ENCODE measurements around the gene MEI4.

Gene MEI4

DNA sequence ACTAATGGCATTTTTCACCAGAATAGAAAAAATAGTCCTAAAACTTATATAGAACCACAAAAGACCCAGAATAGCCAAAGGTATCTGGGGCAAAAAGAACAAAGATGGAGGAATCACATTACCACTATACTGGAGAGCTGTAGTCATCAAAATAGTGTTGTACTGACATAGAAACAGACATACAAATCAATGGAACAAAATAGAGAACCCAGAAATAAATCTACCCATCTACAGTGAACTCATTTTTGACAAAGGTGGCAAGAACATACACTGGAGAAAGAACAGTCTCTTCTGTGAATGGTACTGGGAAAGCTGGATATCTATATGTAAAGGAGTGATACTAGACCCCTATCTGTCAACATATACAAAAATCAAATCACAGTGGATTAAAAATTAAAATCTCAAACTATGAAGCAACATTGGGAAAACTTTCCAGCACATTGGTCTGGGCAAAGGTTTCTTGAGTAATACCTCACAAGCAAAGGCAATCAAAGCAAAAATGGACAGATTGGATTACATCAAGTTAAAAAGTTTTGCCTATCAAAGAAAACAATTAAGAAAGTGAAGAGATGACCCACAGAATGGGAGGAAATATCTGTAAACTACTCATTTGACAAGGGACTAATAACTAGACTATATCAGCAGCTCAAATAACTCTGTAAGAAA is 120.5 kb downstream of the MEI4 start:
- no peak for DNase-seq (ENCODE audit: low read depth)
- TF ChIP-seq, protein P1, sequence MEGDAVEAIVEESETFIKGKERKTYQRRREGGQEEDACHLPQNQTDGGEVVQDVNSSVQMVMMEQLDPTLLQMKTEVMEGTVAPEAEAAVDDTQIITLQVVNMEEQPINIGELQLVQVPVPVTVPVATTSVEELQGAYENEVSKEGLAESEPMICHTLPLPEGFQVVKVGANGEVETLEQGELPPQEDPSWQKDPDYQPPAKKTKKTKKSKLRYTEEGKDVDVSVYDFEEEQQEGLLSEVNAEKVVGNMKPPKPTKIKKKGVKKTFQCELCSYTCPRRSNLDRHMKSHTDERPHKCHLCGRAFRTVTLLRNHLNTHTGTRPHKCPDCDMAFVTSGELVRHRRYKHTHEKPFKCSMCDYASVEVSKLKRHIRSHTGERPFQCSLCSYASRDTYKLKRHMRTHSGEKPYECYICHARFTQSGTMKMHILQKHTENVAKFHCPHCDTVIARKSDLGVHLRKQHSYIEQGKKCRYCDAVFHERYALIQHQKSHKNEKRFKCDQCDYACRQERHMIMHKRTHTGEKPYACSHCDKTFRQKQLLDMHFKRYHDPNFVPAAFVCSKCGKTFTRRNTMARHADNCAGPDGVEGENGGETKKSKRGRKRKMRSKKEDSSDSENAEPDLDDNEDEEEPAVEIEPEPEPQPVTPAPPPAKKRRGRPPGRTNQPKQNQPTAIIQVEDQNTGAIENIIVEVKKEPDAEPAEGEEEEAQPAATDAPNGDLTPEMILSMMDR (IDR thresholded peaks at IDR 0.05; ENCODE audit: control insufficient read depth, extremely low read depth, insufficient read depth) = no peak
- H3K4me3 ChIP-seq (ENCODE audit: low read depth, low read length) = no peak overlapping the region

DNA sequence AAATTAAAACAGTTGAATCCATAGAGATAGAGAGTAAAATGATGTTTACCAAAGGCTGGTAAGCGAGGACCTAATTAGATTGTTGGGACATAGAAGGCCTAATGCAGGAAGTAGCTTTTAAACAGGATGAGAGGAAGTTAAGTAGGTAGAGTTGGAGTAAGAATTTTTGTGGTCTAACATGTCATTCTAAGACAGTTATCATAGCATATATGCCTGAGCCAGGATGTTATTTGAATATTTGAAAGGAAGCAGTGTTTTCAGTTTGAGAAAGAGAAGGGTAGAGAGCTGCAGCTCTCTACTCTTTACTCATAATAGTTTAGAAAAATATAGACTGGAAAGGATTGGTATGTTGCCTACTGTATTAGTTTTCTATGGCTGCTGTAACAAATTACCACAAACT is 121.6 kb downstream of the MEI4 start:
- TF ChIP-seq, protein P1 (IDR thresholded peaks at IDR 0.05; ENCODE audit: control insufficient read depth, extremely low read depth, insufficient read depth) = no peak
- no peak overlapping the region for H3K4me3 ChIP-seq (ENCODE audit: low read depth, low read length)
- no peak for DNase-seq (ENCODE audit: low read depth)

DNA sequence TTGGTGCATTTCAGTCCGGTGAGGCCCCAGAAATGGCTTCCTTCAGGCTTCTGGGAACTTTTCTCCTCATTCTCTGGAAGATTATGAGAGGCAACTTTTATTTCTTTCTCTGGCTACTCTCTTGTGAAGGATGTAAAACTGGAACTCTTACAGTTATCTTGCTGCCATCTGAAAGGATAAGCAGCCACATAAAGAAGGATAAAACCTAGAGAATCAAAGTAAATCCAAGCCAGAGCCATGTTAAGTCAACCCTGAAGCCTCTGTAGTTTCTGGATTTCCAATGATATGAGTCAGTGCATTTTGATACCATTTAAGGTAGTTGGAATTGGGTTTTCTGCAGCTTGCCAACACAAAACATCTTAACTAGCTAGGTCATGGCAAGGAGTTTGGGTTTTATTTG is 123.6 kb downstream of the MEI4 start:
- TF ChIP-seq, protein P1 (IDR thresholded peaks at IDR 0.05; ENCODE audit: control insufficient read depth, extremely low read depth, insufficient read depth) = no peak
- no peak overlapping the region for H3K4me3 ChIP-seq (ENCODE audit: low read depth, low read length)
- no peak for DNase-seq (ENCODE audit: low read depth)

DNA sequence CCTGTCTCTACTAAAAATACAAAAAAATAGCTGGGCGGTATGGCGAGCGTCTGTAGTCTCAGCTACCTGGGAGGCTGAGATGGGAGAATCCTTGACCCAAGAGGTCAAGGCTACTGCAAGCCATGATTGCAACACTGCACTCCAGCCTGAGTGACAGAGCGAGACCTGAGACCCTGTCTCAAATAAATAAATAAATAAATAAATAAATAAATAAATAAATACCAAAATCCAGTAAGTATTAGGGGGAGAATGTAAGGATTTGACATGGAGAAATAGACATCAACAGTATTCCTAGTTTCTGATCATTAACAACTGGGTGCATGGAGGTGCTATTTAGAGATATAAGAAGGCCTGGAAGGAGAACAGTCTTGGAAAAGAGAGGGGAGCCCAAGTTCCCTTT is 125.7 kb downstream of the MEI4 start:
- no peak overlapping the region for H3K4me3 ChIP-seq (ENCODE audit: low read depth, low read length)
- TF ChIP-seq, protein P1 (IDR thresholded peaks at IDR 0.05; ENCODE audit: control insufficient read depth, extremely low read depth, insufficient read depth) = no peak
- no peak for DNase-seq (ENCODE audit: low read depth)

DNA sequence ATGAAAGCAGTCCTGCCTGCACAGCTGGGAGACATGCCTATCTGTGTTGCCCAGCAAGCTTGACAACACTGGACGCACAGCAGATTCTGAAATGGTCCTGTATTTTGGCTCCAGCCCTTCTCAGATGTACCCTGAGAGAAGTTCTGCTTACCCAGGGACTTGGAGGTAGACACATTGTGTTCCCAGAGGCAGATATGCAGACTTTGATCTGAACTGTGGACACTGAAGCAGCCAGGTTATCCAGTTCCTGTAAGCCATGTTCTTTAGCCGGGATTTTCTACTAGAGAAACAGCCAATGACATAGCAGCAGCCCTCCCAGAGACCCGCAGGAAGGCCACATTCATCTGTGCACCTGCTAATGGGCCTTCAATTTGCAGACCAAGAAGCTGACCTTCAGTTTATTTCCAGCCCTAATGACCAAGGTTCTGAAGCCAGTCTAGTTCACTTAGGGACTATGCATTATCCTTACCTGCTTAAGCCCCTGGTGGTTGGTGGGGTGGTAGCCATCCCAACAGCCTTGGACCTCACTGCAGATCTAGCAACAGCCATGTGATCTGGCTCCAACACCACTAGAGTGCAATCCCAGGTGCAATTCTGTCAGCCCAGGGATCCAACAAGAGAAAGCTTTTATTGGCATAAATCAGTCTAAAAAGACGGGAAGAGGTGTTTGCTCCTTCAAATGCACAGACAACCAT is 134.2 kb downstream of the MEI4 start:
- TF ChIP-seq, protein P1 (IDR thresholded peaks at IDR 0.05; ENCODE audit: control insufficient read depth, extremely low read depth, insufficient read depth) = no peak
- no peak for DNase-seq (ENCODE audit: low read depth)
- no peak overlapping the region for H3K4me3 ChIP-seq (ENCODE audit: low read depth, low read length)

DNA sequence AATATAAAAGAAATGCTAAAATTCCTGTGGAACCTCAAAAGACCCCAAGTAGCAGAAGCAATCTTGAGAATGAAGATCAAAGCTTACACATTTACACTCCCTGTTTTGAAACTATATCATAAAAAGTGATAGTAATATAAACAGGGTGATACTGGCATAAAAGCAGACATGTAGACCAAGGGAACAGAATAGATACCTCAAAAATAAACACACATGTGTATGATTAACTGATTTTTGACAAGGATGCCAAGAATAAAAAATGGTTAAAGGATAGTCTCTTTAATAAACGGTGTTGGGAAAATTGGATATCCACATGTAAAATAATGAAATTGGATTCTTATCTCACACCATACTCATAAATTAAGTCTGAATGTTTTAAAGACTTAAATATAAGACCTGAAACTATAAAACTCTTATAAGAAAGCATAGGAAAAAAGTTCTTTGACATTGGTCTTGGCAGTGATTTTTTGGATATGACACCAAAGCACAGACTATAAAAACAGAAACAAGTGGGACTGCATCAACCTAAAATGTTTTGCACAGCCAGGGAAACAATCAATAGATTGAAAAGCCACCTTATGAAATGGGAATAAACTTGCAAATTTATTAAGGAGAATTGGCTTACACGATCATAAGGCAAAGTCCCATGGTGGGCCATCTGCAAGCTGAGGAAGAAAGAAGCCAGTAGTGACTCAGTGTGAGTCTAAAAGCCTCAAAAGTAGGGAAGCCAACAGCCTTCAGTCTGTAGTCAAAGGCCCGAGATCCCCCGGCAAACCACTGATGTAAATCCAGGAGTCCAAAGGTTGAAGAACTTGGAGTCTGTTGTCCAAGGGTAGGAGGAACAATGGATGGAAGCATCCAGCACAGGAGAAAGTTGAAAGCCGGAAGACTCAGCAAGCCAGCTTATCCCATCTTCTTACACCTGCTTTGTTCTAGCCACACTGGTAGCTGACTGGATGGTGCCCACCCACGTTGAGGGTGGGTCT is 144.3 kb downstream of the MEI4 start:
- no peak overlapping the region for H3K4me3 ChIP-seq (ENCODE audit: low read depth, low read length)
- TF ChIP-seq, protein P1 (IDR thresholded peaks at IDR 0.05; ENCODE audit: control insufficient read depth, extremely low read depth, insufficient read depth) = no peak
- DNase-seq (ENCODE audit: low read depth) = no peak

All from LNCaP clone FGC (cell line).